HCT116 (cell line): Measurements from ENCODE around the gene RANBP10. TPM values are rescaled to one million over a fixed set of nuclear protein-coding genes. Genes with fewer than 3 reads are reported as not detected.

Experiments used
- ATAC-seq: fragments of 200-7000 bp; cut with Tn5 transposase; 2 replicates; pipeline ENCODE4 v1.9.1; 2020; ENCODE audit warnings: mild to moderate bottlenecking, moderate library complexity
- BruUV-seq: library from RNA; stranded (reverse); fragments of 400-500 nt; replicated peaks from 2 replicates; lab custom pipeline; 2021; lab: Mats Ljungman, UMichigan
- CTCF ChIA-PET: fragments of 300-600 bp; sonication (Branson Sonifier 250); formaldehyde crosslinking; loops from one replicate; lab custom pipeline; 2021; ENCODE audit warnings: antibody characterized with exemption; lab: Charles Lee
- POLR2A ChIA-PET: fragments of 300-600, 350-600 bp; sonication (Branson Sonifier 250); formaldehyde crosslinking; loops from one replicate; lab custom pipeline; 2021; ENCODE audit warnings: antibody characterized with exemption; lab: Charles Lee
- RAD21 ChIA-PET, 2 experiments: fragments of 300-600 bp; sonication (Branson Sonifier 250); formaldehyde crosslinking; loops; one replicate each; lab custom pipeline; 2023; ENCODE audit warnings: low total read pairs in 2 of 2; ENCODE audit not compliant: uncharacterized antibody in 2 of 2, unreplicated experiment in 2 of 2, low non-redundant PET in 1 of 2; lab: Charles Lee
- DNase-seq: peaks from one replicate; pipeline ENCODE4 v3.0.0-alpha.2; 2010; ENCODE audit warnings: low read depth, low spot score
- H2AFZ ChIP-seq: fragments of 200-600 bp; shearing (Covaris generic), sonication (generic); 2 replicates; pipeline ENCODE4 v1.6.1; 2017; ENCODE audit warnings: low read depth, mixed run types, mixed read lengths, antibody characterized with exemption, low read length; ENCODE audit not compliant: poor library complexity, severe bottlenecking
- H3K27ac ChIP-seq: 2 replicates; pipeline ENCODE4 v1.5.1; 2012; ENCODE audit warnings: low read depth, low read length
- H3K27me3 ChIP-seq: fragments of 200-600 bp; sonication (generic); 2 replicates; pipeline ENCODE4 v1.6.1; 2016; ENCODE audit warnings: mixed run types, low read length, mixed read lengths; ENCODE audit not compliant: insufficient read depth
- H3K36me3 ChIP-seq, 2 experiments: fragments of 200-500 bp in 1 of 2; fragments of 200-600 bp in 1 of 2; sonication (Bioruptor generic) in 1 of 2; sonication (generic) in 1 of 2; 2 replicates each; pipeline versions ENCODE4 v1.5.1 to v1.6.1; 2014 to 2016; ENCODE audit warnings: low read length in 2 of 2, inconsistent platforms in 1 of 2, mixed read lengths in 1 of 2, mixed run types in 1 of 2; ENCODE audit not compliant: insufficient read depth in 2 of 2, control insufficient read depth in 1 of 2
- H3K4me1 ChIP-seq, 2 experiments: fragments of 200-600 bp in 1 of 2; sonication (generic) in 1 of 2; 2 replicates each; pipeline versions ENCODE4 v1.5.1 to v1.6.1; 2012 to 2017; ENCODE audit warnings: low read length in 2 of 2, inconsistent platforms in 1 of 2, mild to moderate bottlenecking in 1 of 2, mixed read lengths in 1 of 2, mixed run types in 1 of 2, moderate library complexity in 1 of 2; ENCODE audit not compliant: insufficient read depth in 2 of 2, control insufficient read depth in 1 of 2
- H3K4me2 ChIP-seq: fragments of 200-600 bp; sonication (generic); 2 replicates; pipeline ENCODE4 v1.6.1; 2017; ENCODE audit warnings: mixed run types, low read length, mixed read lengths
- H3K4me3 ChIP-seq, 2 experiments: fragments of 200-600 bp in 1 of 2; sonication (generic) in 1 of 2; replicated peaks in 1 of 2; 2 replicates each; pipeline ENCODE4 v1.5.1; 2011 to 2016; ENCODE audit warnings: low read length in 2 of 2, control low read depth in 1 of 2, low read depth in 1 of 2, mild to moderate bottlenecking in 1 of 2, mixed read lengths in 1 of 2, mixed run types in 1 of 2
- H3K79me2 ChIP-seq: fragments of 200-600 bp; sonication (generic); 2 replicates; pipeline ENCODE4 v1.6.1; 2017; ENCODE audit warnings: mild to moderate bottlenecking, mixed run types, low read length, moderate library complexity, mixed read lengths; ENCODE audit not compliant: insufficient read depth
- H3K9ac ChIP-seq: fragments of 200-600 bp; sonication (generic); 2 replicates; pipeline ENCODE4 v1.6.1; 2016; ENCODE audit warnings: low read length, mixed read lengths
- H3K9me2 ChIP-seq: fragments of 200-600 bp; sonication (generic), shearing (Covaris generic); 2 replicates; pipeline ENCODE4 v1.6.1; 2017; ENCODE audit warnings: mixed run types, mild to moderate bottlenecking, moderate library complexity; ENCODE audit not compliant: insufficient read depth
- H3K9me3 ChIP-seq, 2 experiments: fragments of 200-500 bp in 1 of 2; fragments of 200-600 bp in 1 of 2; sonication (Bioruptor generic) in 1 of 2; sonication (generic) in 1 of 2; 2 replicates each; pipeline ENCODE4 v1.6.1; 2014 to 2017; ENCODE audit warnings: low read length in 2 of 2, mixed read lengths in 2 of 2, inconsistent platforms in 1 of 2, low read depth in 1 of 2, mild to moderate bottlenecking in 1 of 2, mixed run types in 1 of 2, moderate library complexity in 1 of 2; ENCODE audit not compliant: control insufficient read depth in 1 of 2, insufficient read depth in 1 of 2
- H4K20me1 ChIP-seq: fragments of 200-600 bp; sonication (generic), shearing (Covaris generic); 2 replicates; pipeline ENCODE4 v1.6.1; 2017; ENCODE audit warnings: mixed run types, mild to moderate bottlenecking, moderate library complexity; ENCODE audit not compliant: insufficient read depth
- CBX3 ChIP-seq: IDR thresholded peaks from 2 replicates; pipeline ENCODE4 v1.6.1; 2012; ENCODE audit warnings: low read depth
- CEBPB ChIP-seq: IDR thresholded peaks from 2 replicates; pipeline ENCODE4 v1.6.1; 2012; ENCODE audit warnings: low read depth
- ELF1 ChIP-seq: IDR thresholded peaks from 2 replicates; pipeline ENCODE4 v1.6.1; 2012; ENCODE audit warnings: low read depth, borderline replicate concordance
- EZH2 ChIP-seq: fragments of 200-600 bp; sonication (generic); IDR thresholded peaks from 2 replicates; pipeline ENCODE4 v1.6.1; 2017; ENCODE audit warnings: antibody characterized with exemption, mixed run types
- FOSL1 ChIP-seq: IDR thresholded peaks from 2 replicates; pipeline ENCODE4 v1.6.1; 2012; ENCODE audit warnings: low read depth
- JUND ChIP-seq: IDR thresholded peaks from 2 replicates; pipeline ENCODE4 v1.6.1; 2012
- POLR2A ChIP-seq: IDR thresholded peaks from 2 replicates; pipeline ENCODE4 v1.7.0; 2011; ENCODE audit warnings: borderline replicate concordance; ENCODE audit not compliant: insufficient read depth, insufficient read length; ENCODE audit errors: extremely low read depth
- POLR2AphosphoS5 ChIP-seq: IDR thresholded peaks from 2 replicates; pipeline ENCODE4 v1.6.1; 2011; ENCODE audit warnings: mild to moderate bottlenecking, low read depth, low read length, moderate library complexity
- RAD21 ChIP-seq: IDR thresholded peaks from 2 replicates; pipeline ENCODE4 v1.6.1; 2012; ENCODE audit warnings: low read depth, mild to moderate bottlenecking
- SP1 ChIP-seq: IDR thresholded peaks from 2 replicates; pipeline ENCODE4 v1.6.1; 2012; ENCODE audit warnings: low read depth
- SRF ChIP-seq: IDR thresholded peaks from 2 replicates; pipeline ENCODE4 v1.6.1; 2012; ENCODE audit warnings: low read depth
- TCF7L2 ChIP-seq: IDR thresholded peaks from 2 replicates; pipeline ENCODE4 v1.7.0; 2011; ENCODE audit warnings: borderline replicate concordance, inconsistent platforms; ENCODE audit not compliant: insufficient read depth, insufficient read length; ENCODE audit errors: extremely low read depth
- YY1 ChIP-seq: IDR thresholded peaks from 2 replicates; pipeline ENCODE4 v1.6.1; 2011; ENCODE audit warnings: low read length, low read depth, moderate library complexity, mild to moderate bottlenecking; ENCODE audit not compliant: insufficient replicate concordance; ENCODE audit errors: extremely low read depth
- ZNF274 ChIP-seq: fragments of 200-500 bp; sonication (Bioruptor generic); IDR thresholded peaks from 2 replicates; pipeline ENCODE4 v1.6.1; 2014; ENCODE audit warnings: mild to moderate bottlenecking, low read depth, low read length, inconsistent platforms
- intact Hi-C: fragments of 100-400 bp; cut with micrococcal nuclease; formaldehyde crosslinking; loops from 2 replicates; pipeline ENCODE4 v1.10.0; 2022
- total RNA-seq: library from RNA; stranded (reverse); gene quantifications from one replicate; pipeline ENCODE4 v1.2.1, GENCODE V29; 2021; ENCODE audit not compliant: unreplicated experiment
- TF ChIP-seq, protein P1 (sequence below): IDR thresholded peaks from 2 replicates; pipeline ENCODE4 v1.6.1; 2011; ENCODE audit warnings: mild to moderate bottlenecking, low read length, moderate library complexity; ENCODE audit not compliant: insufficient replicate concordance; ENCODE audit errors: extremely low read depth
- TF ChIP-seq, protein P2 (sequence below): IDR thresholded peaks from 2 replicates; pipeline ENCODE4 v1.6.1; 2012; ENCODE audit warnings: low read depth
- TF ChIP-seq, protein P3 (sequence below), 3 experiments: fragments of 200-600 bp in 1 of 3; sonication (generic) in 1 of 3; IDR thresholded peaks in 2 of 3; conservative IDR thresholded peaks in 1 of 3; 2 replicates each; pipeline ENCODE4 v1.5.1; 2012 to 2017; ENCODE audit warnings: low read depth in 2 of 3, low read length in 2 of 3, antibody characterized with exemption in 1 of 3, borderline replicate concordance in 1 of 3, control low read depth in 1 of 3, mild to moderate bottlenecking in 1 of 3, mixed read lengths in 1 of 3, mixed run types in 1 of 3, moderate library complexity in 1 of 3; ENCODE audit not compliant: insufficient read depth in 1 of 3
- TF ChIP-seq, protein P4 (sequence below): IDR thresholded peaks from 2 replicates; pipeline ENCODE4 v1.6.1; 2012

Gene RANBP10
- total RNA-seq, 1 experiment from 2014 or later: 16.9 TPM

- TF ChIP-seq, protein P1, sequence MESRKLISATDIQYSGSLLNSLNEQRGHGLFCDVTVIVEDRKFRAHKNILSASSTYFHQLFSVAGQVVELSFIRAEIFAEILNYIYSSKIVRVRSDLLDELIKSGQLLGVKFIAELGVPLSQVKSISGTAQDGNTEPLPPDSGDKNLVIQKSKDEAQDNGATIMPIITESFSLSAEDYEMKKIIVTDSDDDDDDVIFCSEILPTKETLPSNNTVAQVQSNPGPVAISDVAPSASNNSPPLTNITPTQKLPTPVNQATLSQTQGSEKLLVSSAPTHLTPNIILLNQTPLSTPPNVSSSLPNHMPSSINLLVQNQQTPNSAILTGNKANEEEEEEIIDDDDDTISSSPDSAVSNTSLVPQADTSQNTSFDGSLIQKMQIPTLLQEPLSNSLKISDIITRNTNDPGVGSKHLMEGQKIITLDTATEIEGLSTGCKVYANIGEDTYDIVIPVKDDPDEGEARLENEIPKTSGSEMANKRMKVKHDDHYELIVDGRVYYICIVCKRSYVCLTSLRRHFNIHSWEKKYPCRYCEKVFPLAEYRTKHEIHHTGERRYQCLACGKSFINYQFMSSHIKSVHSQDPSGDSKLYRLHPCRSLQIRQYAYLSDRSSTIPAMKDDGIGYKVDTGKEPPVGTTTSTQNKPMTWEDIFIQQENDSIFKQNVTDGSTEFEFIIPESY: no peak
- TF ChIP-seq, protein P2, sequence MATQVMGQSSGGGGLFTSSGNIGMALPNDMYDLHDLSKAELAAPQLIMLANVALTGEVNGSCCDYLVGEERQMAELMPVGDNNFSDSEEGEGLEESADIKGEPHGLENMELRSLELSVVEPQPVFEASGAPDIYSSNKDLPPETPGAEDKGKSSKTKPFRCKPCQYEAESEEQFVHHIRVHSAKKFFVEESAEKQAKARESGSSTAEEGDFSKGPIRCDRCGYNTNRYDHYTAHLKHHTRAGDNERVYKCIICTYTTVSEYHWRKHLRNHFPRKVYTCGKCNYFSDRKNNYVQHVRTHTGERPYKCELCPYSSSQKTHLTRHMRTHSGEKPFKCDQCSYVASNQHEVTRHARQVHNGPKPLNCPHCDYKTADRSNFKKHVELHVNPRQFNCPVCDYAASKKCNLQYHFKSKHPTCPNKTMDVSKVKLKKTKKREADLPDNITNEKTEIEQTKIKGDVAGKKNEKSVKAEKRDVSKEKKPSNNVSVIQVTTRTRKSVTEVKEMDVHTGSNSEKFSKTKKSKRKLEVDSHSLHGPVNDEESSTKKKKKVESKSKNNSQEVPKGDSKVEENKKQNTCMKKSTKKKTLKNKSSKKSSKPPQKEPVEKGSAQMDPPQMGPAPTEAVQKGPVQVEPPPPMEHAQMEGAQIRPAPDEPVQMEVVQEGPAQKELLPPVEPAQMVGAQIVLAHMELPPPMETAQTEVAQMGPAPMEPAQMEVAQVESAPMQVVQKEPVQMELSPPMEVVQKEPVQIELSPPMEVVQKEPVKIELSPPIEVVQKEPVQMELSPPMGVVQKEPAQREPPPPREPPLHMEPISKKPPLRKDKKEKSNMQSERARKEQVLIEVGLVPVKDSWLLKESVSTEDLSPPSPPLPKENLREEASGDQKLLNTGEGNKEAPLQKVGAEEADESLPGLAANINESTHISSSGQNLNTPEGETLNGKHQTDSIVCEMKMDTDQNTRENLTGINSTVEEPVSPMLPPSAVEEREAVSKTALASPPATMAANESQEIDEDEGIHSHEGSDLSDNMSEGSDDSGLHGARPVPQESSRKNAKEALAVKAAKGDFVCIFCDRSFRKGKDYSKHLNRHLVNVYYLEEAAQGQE: no peak
- TF ChIP-seq SP1: no peak
Observed at GRCh38 chr16:67749436-67750078, 56.8 kb downstream of the RANBP10 start (continued).

DNA sequence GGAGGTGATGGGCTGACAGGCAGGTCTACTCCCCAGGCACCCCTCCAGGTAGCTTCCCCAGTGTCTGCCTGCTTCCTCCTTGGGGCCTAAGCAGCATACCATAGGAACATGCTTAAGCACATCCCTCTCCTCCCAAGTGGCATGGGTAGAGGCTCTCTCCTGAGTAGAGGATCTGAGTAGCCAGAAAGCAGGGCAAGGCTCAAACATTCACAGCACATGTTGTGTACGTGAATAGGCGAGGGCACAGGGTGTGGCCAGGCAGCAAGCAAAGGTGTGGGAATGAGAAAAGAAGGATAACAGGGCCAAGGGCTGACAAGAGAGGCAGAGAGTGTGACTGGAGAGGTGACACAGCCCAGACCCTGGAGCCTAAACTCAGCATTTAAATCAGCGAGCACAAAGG, 57.5 kb downstream of the RANBP10 start:
- Histone ChIP-seq H3K36me3 (no peaks in the 10 kb centered on the region), H3K27me3 (no peaks in the 10 kb centered on the region), H3K4me2 (no peak overlapping the region), H3K79me2 (no peaks in the 10 kb centered on the region; the same call in 1 of the 2 replicates), H3K4me1 (no peaks in the 10 kb centered on the region), H3K4me3 (no peak overlapping the region), H3K9me3 (no peaks in the 10 kb centered on the region), H3K9ac (no peak overlapping the region), H2AFZ (no peak overlapping the region), H3K9me2 (no peaks in the 10 kb centered on the region), H4K20me1 (no peaks in the 10 kb centered on the region), H3K27ac (no peak overlapping the region)
- intact Hi-C loops: no loop called here
- POLR2A ChIA-PET: no interaction called here
- no peak for TF ChIP-seq POLR2A
- no peak for TF ChIP-seq TCF7L2
- no peak for TF ChIP-seq POLR2AphosphoS5
- no peak for TF ChIP-seq CEBPB
- TF ChIP-seq YY1: no peak
- TF ChIP-seq SRF: no peak
- no peak for TF ChIP-seq EZH2
- TF ChIP-seq, protein P3, sequence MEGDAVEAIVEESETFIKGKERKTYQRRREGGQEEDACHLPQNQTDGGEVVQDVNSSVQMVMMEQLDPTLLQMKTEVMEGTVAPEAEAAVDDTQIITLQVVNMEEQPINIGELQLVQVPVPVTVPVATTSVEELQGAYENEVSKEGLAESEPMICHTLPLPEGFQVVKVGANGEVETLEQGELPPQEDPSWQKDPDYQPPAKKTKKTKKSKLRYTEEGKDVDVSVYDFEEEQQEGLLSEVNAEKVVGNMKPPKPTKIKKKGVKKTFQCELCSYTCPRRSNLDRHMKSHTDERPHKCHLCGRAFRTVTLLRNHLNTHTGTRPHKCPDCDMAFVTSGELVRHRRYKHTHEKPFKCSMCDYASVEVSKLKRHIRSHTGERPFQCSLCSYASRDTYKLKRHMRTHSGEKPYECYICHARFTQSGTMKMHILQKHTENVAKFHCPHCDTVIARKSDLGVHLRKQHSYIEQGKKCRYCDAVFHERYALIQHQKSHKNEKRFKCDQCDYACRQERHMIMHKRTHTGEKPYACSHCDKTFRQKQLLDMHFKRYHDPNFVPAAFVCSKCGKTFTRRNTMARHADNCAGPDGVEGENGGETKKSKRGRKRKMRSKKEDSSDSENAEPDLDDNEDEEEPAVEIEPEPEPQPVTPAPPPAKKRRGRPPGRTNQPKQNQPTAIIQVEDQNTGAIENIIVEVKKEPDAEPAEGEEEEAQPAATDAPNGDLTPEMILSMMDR (IDR thresholded peaks at IDR 0.05 in 2 of 3, conservative IDR thresholded peaks at IDR 0.05 in 1 of 3; ENCODE audit: borderline replicate concordance in 1 of 3, insufficient read depth in 1 of 3, low read depth in 2 of 3, low read length in 2 of 3): no peak
- no peak for TF ChIP-seq CBX3
- no peak for TF ChIP-seq RAD21
- TF ChIP-seq FOSL1: no peak
- no peak for TF ChIP-seq JUND
- TF ChIP-seq, protein P4, sequence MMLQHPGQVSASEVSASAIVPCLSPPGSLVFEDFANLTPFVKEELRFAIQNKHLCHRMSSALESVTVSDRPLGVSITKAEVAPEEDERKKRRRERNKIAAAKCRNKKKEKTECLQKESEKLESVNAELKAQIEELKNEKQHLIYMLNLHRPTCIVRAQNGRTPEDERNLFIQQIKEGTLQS: no peak
- TF ChIP-seq ZNF274: no peak
- TF ChIP-seq ELF1: no peak
- RAD21 ChIA-PET: no interaction called here
- no TSS peak for BruUV-seq
- DNase-seq (no peak), ATAC-seq (no peak)
- CTCF ChIA-PET: no interaction called here
